NCI-H146 treated with DMSO at 0.1 percent for 48 hours (cell line): ENCODE data around the gene DOCK4.

Experiments used
- DNase-seq: peaks from one replicate; lab custom pipeline; 2025; ENCODE audit not compliant: unreplicated experiment; lab: John Stamatoyannopoulos, UW

DOCK4 gene

GRCh38 chr7:111982133-111982532, 224.1 kb downstream of the DOCK4 start:
- DNase-seq, result no peak

- DNase-seq, result no peak
These were observed 225.5 kb downstream of the DOCK4 start for GRCh38 chr7:111980725-111981124.

- DNase-seq, result no peak
These were observed 230.9 kb downstream of the DOCK4 start for GRCh38 chr7:111975346-111975745.

- DNase-seq, result no peak
These were observed 245.2 kb downstream of the DOCK4 start for GRCh38 chr7:111960984-111961383.

GRCh38 chr7:111958896-111959295, 247.3 kb downstream of the DOCK4 start:
- DNase-seq, result peak; percentile 82

- DNase-seq, result no peak
These were observed 247.8 kb downstream of the DOCK4 start for GRCh38 chr7:111958431-111958830.

GRCh38 chr7:111955616-111956015, 250.6 kb downstream of the DOCK4 start:
- no peak for DNase-seq

- no peak for DNase-seq
These were observed 251.5 kb downstream of the DOCK4 start for GRCh38 chr7:111954474-111955381.

- DNase-seq, result no peak
These were observed 252.1 kb downstream of the DOCK4 start for GRCh38 chr7:111954056-111954455.

- DNase-seq, result peak; percentile 23
These were observed 252.6 kb downstream of the DOCK4 start for GRCh38 chr7:111953611-111954010.

- DNase-seq, result no peak
These were observed 253.4 kb downstream of the DOCK4 start for GRCh38 chr7:111952783-111953182.

GRCh38 chr7:111951052-111951451, 255.1 kb downstream of the DOCK4 start:
- DNase-seq, result no peak

GRCh38 chr7:111942450-111943081, 263.6 kb downstream of the DOCK4 start:
- no peak for DNase-seq

- no peak for DNase-seq
These were observed 269.0 kb downstream of the DOCK4 start for GRCh38 chr7:111937163-111937562.

GRCh38 chr7:111933609-111934008, 272.6 kb downstream of the DOCK4 start:
- no peak for DNase-seq

GRCh38 chr7:111931958-111932357, 274.2 kb downstream of the DOCK4 start:
- no peak for DNase-seq

GRCh38 chr7:111931016-111931517, 275.1 kb downstream of the DOCK4 start:
- peak; percentile 21 for DNase-seq

GRCh38 chr7:111929264-111929663, 276.9 kb downstream of the DOCK4 start:
- no peak for DNase-seq

- no peak for DNase-seq
These were observed 278.7 kb downstream of the DOCK4 start for GRCh38 chr7:111927353-111928019.

- no peak for DNase-seq
These were observed 285.9 kb downstream of the DOCK4 start for GRCh38 chr7:111920329-111920728.

- no peak for DNase-seq
These were observed 286.5 kb downstream of the DOCK4 start for GRCh38 chr7:111919631-111920179.
